Ishikawa (cell line): Measurements from ENCODE around the gene SGMS1.

Experiments used
- EGR1 ChIP-seq: IDR thresholded peaks from 2 replicates; pipeline ENCODE4 v1.6.1; 2012
- EP300 ChIP-seq: IDR thresholded peaks from 2 replicates; pipeline ENCODE4 v1.6.1; 2012; ENCODE audit warnings: borderline replicate concordance
- RAD21 ChIP-seq: IDR thresholded peaks from 2 replicates; pipeline ENCODE4 v1.6.1; 2012; ENCODE audit warnings: low read depth
- TAF1 ChIP-seq: IDR thresholded peaks from 2 replicates; pipeline ENCODE4 v1.6.1; 2012; ENCODE audit warnings: low read depth, mild to moderate bottlenecking
- TEAD4 ChIP-seq: IDR thresholded peaks from 2 replicates; pipeline ENCODE4 v1.6.1; 2012
- YY1 ChIP-seq: IDR thresholded peaks from 2 replicates; pipeline ENCODE4 v1.6.1; 2012; ENCODE audit warnings: low read depth
- ZBTB7A ChIP-seq: IDR thresholded peaks from 2 replicates; pipeline ENCODE4 v1.6.1; 2012; ENCODE audit warnings: low read depth
- TF ChIP-seq, protein P1 (sequence below): IDR thresholded peaks from 2 replicates; pipeline ENCODE4 v1.6.1; 2012; ENCODE audit warnings: low read depth, mild to moderate bottlenecking

DNA sequence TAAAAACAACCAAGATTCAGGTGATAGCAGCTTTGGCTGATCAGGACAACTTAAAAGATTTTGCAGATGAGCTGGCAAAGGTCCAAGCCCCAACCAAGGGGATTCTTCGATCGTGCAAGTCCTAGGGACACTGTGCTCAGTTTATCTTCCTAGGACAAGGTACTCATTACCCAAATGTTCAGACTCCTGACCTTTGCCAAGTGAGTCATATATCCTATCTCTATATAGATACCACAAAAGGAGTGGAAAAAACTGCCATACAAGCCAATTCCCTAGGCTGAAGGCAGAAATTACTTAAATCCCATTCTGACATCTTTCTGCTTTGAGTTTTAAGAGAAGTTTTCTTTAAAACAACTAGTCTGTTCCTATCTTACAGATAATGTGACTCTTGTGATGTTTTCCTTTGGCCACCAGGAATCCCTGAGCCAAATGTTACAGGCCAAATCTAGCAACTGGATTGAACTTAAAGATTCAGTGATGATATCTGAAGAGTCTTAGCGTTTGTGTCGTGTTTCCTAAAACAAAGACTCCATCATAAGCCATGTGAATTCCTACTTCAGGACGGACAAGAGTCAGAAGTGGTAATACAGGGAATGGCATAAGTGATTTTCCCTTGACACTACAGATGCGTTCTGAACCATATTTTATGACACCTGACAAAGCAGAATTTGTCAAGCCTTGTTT lies 229.8 kb downstream of the SGMS1 start:
- TF ChIP-seq ZBTB7A (no peak), TEAD4 (no peak), EP300 (no peak), EGR1 (no peak), RAD21 (no peak), YY1 (no peak), TAF1 (no peak)
- TF ChIP-seq, protein P1, sequence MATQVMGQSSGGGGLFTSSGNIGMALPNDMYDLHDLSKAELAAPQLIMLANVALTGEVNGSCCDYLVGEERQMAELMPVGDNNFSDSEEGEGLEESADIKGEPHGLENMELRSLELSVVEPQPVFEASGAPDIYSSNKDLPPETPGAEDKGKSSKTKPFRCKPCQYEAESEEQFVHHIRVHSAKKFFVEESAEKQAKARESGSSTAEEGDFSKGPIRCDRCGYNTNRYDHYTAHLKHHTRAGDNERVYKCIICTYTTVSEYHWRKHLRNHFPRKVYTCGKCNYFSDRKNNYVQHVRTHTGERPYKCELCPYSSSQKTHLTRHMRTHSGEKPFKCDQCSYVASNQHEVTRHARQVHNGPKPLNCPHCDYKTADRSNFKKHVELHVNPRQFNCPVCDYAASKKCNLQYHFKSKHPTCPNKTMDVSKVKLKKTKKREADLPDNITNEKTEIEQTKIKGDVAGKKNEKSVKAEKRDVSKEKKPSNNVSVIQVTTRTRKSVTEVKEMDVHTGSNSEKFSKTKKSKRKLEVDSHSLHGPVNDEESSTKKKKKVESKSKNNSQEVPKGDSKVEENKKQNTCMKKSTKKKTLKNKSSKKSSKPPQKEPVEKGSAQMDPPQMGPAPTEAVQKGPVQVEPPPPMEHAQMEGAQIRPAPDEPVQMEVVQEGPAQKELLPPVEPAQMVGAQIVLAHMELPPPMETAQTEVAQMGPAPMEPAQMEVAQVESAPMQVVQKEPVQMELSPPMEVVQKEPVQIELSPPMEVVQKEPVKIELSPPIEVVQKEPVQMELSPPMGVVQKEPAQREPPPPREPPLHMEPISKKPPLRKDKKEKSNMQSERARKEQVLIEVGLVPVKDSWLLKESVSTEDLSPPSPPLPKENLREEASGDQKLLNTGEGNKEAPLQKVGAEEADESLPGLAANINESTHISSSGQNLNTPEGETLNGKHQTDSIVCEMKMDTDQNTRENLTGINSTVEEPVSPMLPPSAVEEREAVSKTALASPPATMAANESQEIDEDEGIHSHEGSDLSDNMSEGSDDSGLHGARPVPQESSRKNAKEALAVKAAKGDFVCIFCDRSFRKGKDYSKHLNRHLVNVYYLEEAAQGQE: no peak
